ENCODE results near the gene RIMS1. TPM values are rescaled to one million over a fixed set of nuclear protein-coding genes. Genes with fewer than 3 reads are reported as not detected.

Gene RIMS1
- total and polyA plus RNA-seq, 4 donors, result 0.09 to 0.17 TPM; not detected in 2

DNA sequence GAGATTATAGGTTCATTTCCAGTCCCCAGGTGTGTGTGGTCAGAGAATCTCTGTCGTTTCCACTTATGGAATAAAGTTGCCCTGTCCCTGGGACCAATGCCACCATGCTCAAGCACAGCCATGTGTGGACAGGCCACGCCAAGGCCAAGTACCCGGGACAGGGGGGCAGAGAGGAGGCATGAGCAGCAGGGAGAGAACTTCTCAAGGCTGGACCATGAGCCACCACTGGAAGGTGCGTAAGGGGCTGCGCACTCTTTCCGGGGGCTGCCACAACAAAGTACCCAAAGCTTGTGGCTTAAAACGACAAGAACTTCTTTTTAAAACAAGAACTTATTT lies 526.3 kb downstream of the RIMS1 start (continued):
- TF ChIP-seq CTCF (IDR thresholded peaks at IDR 0.05; ENCODE audit: low read depth, low read length, missing input control) (no peak), FOXA1 (IDR thresholded peaks at IDR 0.05) (no peak)

GRCh38 chr6:72413884-72414283 lies 527.5 kb downstream of the RIMS1 start:
- no peak overlapping the region for H3K9ac ChIP-seq (ENCODE audit: low read depth in 1 of 2, low read length in 2 of 2)
- no peak overlapping the region for H3K27ac ChIP-seq (ENCODE audit: low read depth in 1 of 2, low read length in 2 of 2)
- no peak for DNase-seq (ENCODE audit: low spot score)
- peak; percentile 78 for TF ChIP-seq FOXA2 (IDR thresholded peaks at IDR 0.05)
- TF ChIP-seq EGR1 (IDR thresholded peaks at IDR 0.05; ENCODE audit: low read depth in 2 of 2), result no peak
- no peak for TF ChIP-seq MAX (IDR thresholded peaks at IDR 0.05)
- peak; percentile 73 for TF ChIP-seq SP1 (IDR thresholded peaks at IDR 0.05)
- TF ChIP-seq ZBTB33 (IDR thresholded peaks at IDR 0.05), result no peak
- TF ChIP-seq HNF4A (conservative IDR thresholded peaks at IDR 0.05), result peak; percentile 88 to 92
- no peak for TF ChIP-seq NR2F2 (IDR thresholded peaks at IDR 0.05)
- TF ChIP-seq HNF4G (IDR thresholded peaks at IDR 0.05), result peak; percentile 76
- peak in 1 of 2 donors; percentile 30 for TF ChIP-seq RXRA (IDR thresholded peaks at IDR 0.05)
- TF ChIP-seq FOXA1 (IDR thresholded peaks at IDR 0.05), result peak; percentile 28
- peaks cover 0 to 6% (median 1%) of the 10 kb centered on the region in 4 donors for H3K4me1 ChIP-seq (ENCODE audit: control insufficient read depth in 4 of 4, insufficient read depth in 4 of 4, low read length in 3 of 4)
- H3K4me3 ChIP-seq (ENCODE audit: low read depth in 1 of 3, low read length in 3 of 3), result no peak overlapping the region
- 28% methylated on average over 9 of the region's 9 CpGs for WGBS
- no peaks in the 10 kb centered on the region for H3K36me3 ChIP-seq (ENCODE audit: control insufficient read depth in 4 of 4, insufficient read depth in 3 of 4, low read depth in 1 of 4, low read length in 3 of 4)
- H3K9me3 ChIP-seq (ENCODE audit: control insufficient read depth in 4 of 4, low read length in 3 of 4), result no peaks in the 10 kb centered on the region
- no peaks in the 10 kb centered on the region for H3K27me3 ChIP-seq (ENCODE audit: control insufficient read depth in 4 of 4, insufficient read depth in 4 of 4, low read length in 3 of 4)

- whole genome bisulfite sequencing, result 89% methylated on average over 4 of the region's 4 CpGs
- TF ChIP-seq EGR1 (IDR thresholded peaks at IDR 0.05; ENCODE audit: low read depth in 2 of 2) (no peak), HNF4G (IDR thresholded peaks at IDR 0.05) (no peak), RXRA (IDR thresholded peaks at IDR 0.05) (no peak), FOXA1 (IDR thresholded peaks at IDR 0.05) (no peak), FOXA2 (IDR thresholded peaks at IDR 0.05) (no peak), GABPA (IDR thresholded peaks at IDR 0.05 in 1 of 2, conservative IDR thresholded peaks at IDR 0.05 in 1 of 2) (no peak), REST (IDR thresholded peaks at IDR 0.05) (no peak), RAD21 (IDR thresholded peaks at IDR 0.05) (no peak), MAX (IDR thresholded peaks at IDR 0.05) (no peak), NR2F2 (IDR thresholded peaks at IDR 0.05) (no peak), JUND (IDR thresholded peaks at IDR 0.05) (no peak), TAF1 (conservative IDR thresholded peaks at IDR 0.05) (no peak), SP1 (IDR thresholded peaks at IDR 0.05) (no peak), CTCF (IDR thresholded peaks at IDR 0.05; ENCODE audit: low read depth, low read length, missing input control) (no peak), YY1 (IDR thresholded peaks at IDR 0.05) (no peak), HNF4A (conservative IDR thresholded peaks at IDR 0.05) (no peak)
- TF ChIP-seq, protein P1, sequence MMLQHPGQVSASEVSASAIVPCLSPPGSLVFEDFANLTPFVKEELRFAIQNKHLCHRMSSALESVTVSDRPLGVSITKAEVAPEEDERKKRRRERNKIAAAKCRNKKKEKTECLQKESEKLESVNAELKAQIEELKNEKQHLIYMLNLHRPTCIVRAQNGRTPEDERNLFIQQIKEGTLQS (IDR thresholded peaks at IDR 0.05), result no peak
- DNase-seq (ENCODE audit: low spot score), result no peak
Measured at GRCh38 chr6:72414657-72415056, 528.3 kb downstream of the RIMS1 start.

More at GRCh38 chr6:72414657-72415056, 528.3 kb downstream of the RIMS1 start:
- Histone ChIP-seq H3K9me3 (ENCODE audit: control insufficient read depth in 4 of 4, low read length in 3 of 4) (no peaks in the 10 kb centered on the region), H3K9ac (ENCODE audit: low read depth in 1 of 2, low read length in 2 of 2) (no peak overlapping the region), H3K4me3 (ENCODE audit: low read depth in 1 of 3, low read length in 3 of 3) (no peak overlapping the region), H3K4me1 (ENCODE audit: control insufficient read depth in 4 of 4, insufficient read depth in 4 of 4, low read length in 3 of 4) (peaks cover 0 to 6% (median 1%) of the 10 kb centered on the region in 4 donors), H3K36me3 (ENCODE audit: control insufficient read depth in 4 of 4, insufficient read depth in 3 of 4, low read depth in 1 of 4, low read length in 3 of 4) (no peaks in the 10 kb centered on the region), H3K27me3 (ENCODE audit: control insufficient read depth in 4 of 4, insufficient read depth in 4 of 4, low read length in 3 of 4) (no peaks in the 10 kb centered on the region), H3K27ac (ENCODE audit: low read depth in 1 of 2, low read length in 2 of 2) (no peak overlapping the region)

Measured in liver (tissue), 9 donors.